GM12878 (cell line): ENCODE data around the gene SRSF7. TPM values are rescaled to one million over a fixed set of nuclear protein-coding genes. Genes with fewer than 3 reads are reported as not detected.

Experiments
- ATAC-seq: fragments of 200-7000 bp; cut with Tn5 transposase; 3 replicates; pipeline ENCODE4 v1.9.1; 2020; ENCODE audit warnings: mild to moderate bottlenecking, moderate library complexity
- BruUV-seq: library from RNA; stranded (reverse); fragments of 400-500 nt; replicated peaks from 2 replicates; lab custom pipeline; 2021; lab: Mats Ljungman, UMichigan
- CTCF ChIA-PET: fragments of 300-600 bp; sonication (Branson Sonifier 250); formaldehyde crosslinking; extraction: SDS; loops from one replicate; lab custom pipeline; 2021; ENCODE audit warnings: inconsistent platforms; lab: Yijun Ruan, JAX
- POLR2A ChIA-PET: fragments of 350-600 bp; formaldehyde crosslinking; extraction: SDS; loops from one replicate; lab custom pipeline; 2021; ENCODE audit warnings: inconsistent platforms; lab: Charles Lee
- RAD21 ChIA-PET: fragments of 300-600 bp; sonication (Branson Sonifier 250); formaldehyde crosslinking; loops from one replicate; lab custom pipeline; 2023; ENCODE audit warnings: antibody characterized with exemption; ENCODE audit not compliant: unreplicated experiment; lab: Charles Lee
- SMC1A ChIA-PET: fragments of 300-600 bp; sonication (Branson Sonifier 250); formaldehyde crosslinking; loops from one replicate; lab custom pipeline; 2023; ENCODE audit not compliant: unreplicated experiment, uncharacterized antibody; lab: Charles Lee
- DNase-seq: peaks from one replicate; pipeline ENCODE4 v3.0.0-alpha.2; 2011; ENCODE audit warnings: low read depth, low spot score
- FAIRE-seq: peaks from 3 replicates; lab custom pipeline; 2011; peaks lifted over from hg19 to GRCh38; lab: Jason Lieb, UNC
- H2AFZ ChIP-seq: 2 replicates; pipeline ENCODE4 v1.6.0; 2011; ENCODE audit warnings: low read depth, low read length, control low read depth; ENCODE audit not compliant: control insufficient read depth
- H3K27ac ChIP-seq: 2 replicates; pipeline ENCODE4 v1.5.1; 2011; ENCODE audit warnings: control low read depth; ENCODE audit not compliant: control insufficient read depth, insufficient read depth
- H3K27me3 ChIP-seq, 2 experiments: replicated peaks in 1 of 2; 2 replicates each; pipeline versions ENCODE4 v1.6.0 to v1.6.1; 2011; ENCODE audit warnings: low read length in 1 of 2; ENCODE audit not compliant: control insufficient read depth in 2 of 2, insufficient read depth in 2 of 2
- H3K36me3 ChIP-seq, 2 experiments: 2 replicates each; pipeline ENCODE4 v1.5.1; 2011; ENCODE audit warnings: low read length in 1 of 2; ENCODE audit not compliant: control insufficient read depth in 2 of 2, insufficient read depth in 2 of 2
- H3K4me1 ChIP-seq: 2 replicates; pipeline ENCODE4 v1.6.1; 2011; ENCODE audit warnings: mild to moderate bottlenecking, low read length, moderate library complexity, mixed read lengths; ENCODE audit not compliant: control insufficient read depth, insufficient read depth
- H3K4me2 ChIP-seq: 2 replicates; pipeline ENCODE4 v1.6.0; 2011; ENCODE audit warnings: control low read depth; ENCODE audit not compliant: control insufficient read depth, insufficient read depth
- H3K4me3 ChIP-seq: fragments of 200-600 bp; sonication (generic); 2 replicates; pipeline ENCODE4 v1.5.1; 2016
- H3K79me2 ChIP-seq: 2 replicates; pipeline ENCODE4 v1.6.0; 2011; ENCODE audit warnings: low read length; ENCODE audit not compliant: control insufficient read depth, insufficient read depth
- H3K9ac ChIP-seq: 2 replicates; pipeline ENCODE4 v1.8.0; 2011; ENCODE audit warnings: low read length, control low read depth, mixed read lengths; ENCODE audit not compliant: control insufficient read depth, insufficient read depth
- H3K9me3 ChIP-seq: replicated peaks from 3 replicates; pipeline ENCODE4 v1.5.1; 2011; ENCODE audit warnings: mild to moderate bottlenecking, low read length; ENCODE audit not compliant: control insufficient read depth, insufficient read depth
- H4K20me1 ChIP-seq: 2 replicates; pipeline ENCODE4 v1.6.0; 2011; ENCODE audit not compliant: control insufficient read depth, insufficient read depth
- BMI1 ChIP-seq: fragments of 450-650 bp; IDR thresholded peaks from 2 replicates; pipeline ENCODE4 v1.6.1; 2016; ENCODE audit warnings: mild to moderate bottlenecking, moderate library complexity, borderline replicate concordance
- CHD1 ChIP-seq: IDR thresholded peaks from 2 replicates; pipeline ENCODE4 v1.6.1; 2012; ENCODE audit warnings: low read depth, low read length, improper control_type of control experiment
- HCFC1 ChIP-seq: fragments of 150-350 bp; IDR thresholded peaks from 2 replicates; pipeline ENCODE4 v1.6.1; 2014; ENCODE audit warnings: low read length
- IKZF1 ChIP-seq: fragments of 450-650 bp; conservative IDR thresholded peaks from 2 replicates; pipeline ENCODE4 v1.6.1; 2017; ENCODE audit warnings: antibody characterized with exemption, mild to moderate bottlenecking
- IRF4 ChIP-seq: IDR thresholded peaks from 2 replicates; pipeline ENCODE4 v1.6.1; 2011; ENCODE audit warnings: low read depth, low read length
- MXI1 ChIP-seq: fragments of 150-350 bp; IDR thresholded peaks from 2 replicates; pipeline ENCODE4 v1.6.1; 2011; ENCODE audit warnings: low read depth, mild to moderate bottlenecking, inconsistent platforms, low read length, improper control_type of control experiment
- SIN3A ChIP-seq: IDR thresholded peaks from 2 replicates; pipeline ENCODE4 v1.6.1; 2012; ENCODE audit warnings: low read depth, low read length, improper control_type of control experiment
- ZBTB11 ChIP-seq: fragments of 450-650 bp; formaldehyde crosslinking; IDR thresholded peaks from 2 replicates; pipeline ENCODE4 v1.5.0; 2022; ENCODE audit warnings: mild to moderate bottlenecking, missing genetic modification characterization
- in situ Hi-C: fragments of 300-500 bp; cut with MboI; formaldehyde crosslinking; loops from 9 replicates; pipeline ENCODE4 v1.14.3; 2018; ENCODE audit warnings: mixed read lengths
- intact Hi-C: fragments of 100-400 bp; cut with micrococcal nuclease; formaldehyde crosslinking; loops from one replicate; pipeline ENCODE4 v1.14.2; 2022; ENCODE audit not compliant: unreplicated experiment
- polyA plus RNA-seq, 11 experiments: library from polyadenylated mRNA; depleted of rRNA in 4 of 11; unstranded in 6 of 11; stranded (reverse) in 5 of 11; fragments of >200 nt; fragmentation: Nextera tagmentation in 4 of 11; fragmentation: Illumina TruSeq in 1 of 11; extraction: Ambion mirVana in 4 of 11; extraction: Trizol in 1 of 11; gene quantifications; 1 replicate in 1 of 11; 2 replicates in 10 of 11; pipeline versions ENCODE4 v1.2.1 to v1.2.3, GENCODE V29; 2011 to 2016; ENCODE audit warnings: inconsistent platforms in 2 of 11, missing spikeins in 2 of 11, low read depth in 1 of 11
- total RNA-seq, 4 experiments: library from RNA; depleted of rRNA in 3 of 4; stranded (reverse); fragments of >200 nt in 3 of 4; fragmentation: Illumina TruSeq in 1 of 4; extraction: Trizol in 1 of 4; gene quantifications; 2 replicates each; pipeline versions ENCODE4 v1.2.1 to v1.2.3, GENCODE V29; 2013 to 2021

Gene SRSF7
- total and polyA plus RNA-seq, 10 of the 15 experiments (the other 5 are each of a cell fraction or from before 2014, with no cell fraction given): 205 to 785 (median 408) TPM

GRCh38 chr2:38788306-38788705 lies 37.1 kb upstream of the SRSF7 start (continued):
- TF ChIP-seq MXI1 (no peak), BMI1 (no peak), IKZF1 (no peak), IRF4 (no peak)
- TF ChIP-seq, all 136 proteins: peak for 0

- H3K4me3 ChIP-seq: no peak overlapping the region
- no peak overlapping the region for H3K9ac ChIP-seq
- in situ Hi-C loops: no loop called here
- ChIA-PET CTCF (no interaction called here), RAD21 (no interaction called here), POLR2A (no interaction called here), SMC1A (interaction anchor here (1.0 kb wide), 1 partner anchor 10 kb away, joined by 3 read pairs; no protein-coding TSS in a partner anchor)
- H3K9me3 ChIP-seq: no peaks in the 10 kb centered on the region
- no peaks in the 10 kb centered on the region for H3K27me3 ChIP-seq
- ATAC-seq: no peak
- intact Hi-C loops: no loop called here
- TF ChIP-seq SIN3A: no peak
- TF ChIP-seq HCFC1: no peak
- no peak for TF ChIP-seq CHD1
- no peak for TF ChIP-seq ZBTB11 (CRISPR knock-in tag)
- BruUV-seq: no TSS peak
- peaks cover 6% of the 10 kb centered on the region for H3K79me2 ChIP-seq
- 0 out of 2 replicates have a peak, but pooled peaks cover 2% of the 10 kb centered on the region for H3K4me1 ChIP-seq
- H4K20me1 ChIP-seq: no peaks in the 10 kb centered on the region
- DNase-seq: no peak
- no peak overlapping the region for H3K27ac ChIP-seq
- H3K4me2 ChIP-seq: no peak overlapping the region
- no peak for FAIRE-seq
- peaks cover 0 to 3% of the 10 kb centered on the region in 2 experiments; a peak in 2 of 4 replicates for H3K36me3 ChIP-seq
- H2AFZ ChIP-seq: no peak overlapping the region
Measured at GRCh38 chr2:38783586-38783985, 32.4 kb upstream of the SRSF7 start.
